Keratinocyte (primary cell): ENCODE results near the gene JDP2.

Experiments
- EZH2 ChIP-seq: IDR thresholded peaks from one replicate; pipeline ENCODE4 v1.6.1; 2012; ENCODE audit warnings: inconsistent platforms, mild to moderate bottlenecking, low read length, moderate library complexity
- TF ChIP-seq, protein P1 (sequence below), 3 experiments: IDR thresholded peaks in 1 of 3; conservative IDR thresholded peaks in 1 of 3; optimal IDR thresholded peaks in 1 of 3; 2 replicates in 2 of 3; 3 replicates in 1 of 3; pipeline versions ENCODE3 to v1.5.1; 2011; ENCODE audit warnings: low read length in 3 of 3, mild to moderate bottlenecking in 3 of 3, moderate library complexity in 2 of 3, control low read depth in 1 of 3, inconsistent platforms in 1 of 3; ENCODE audit not compliant: insufficient read depth in 2 of 3; ENCODE audit errors: extremely low read depth in 1 of 3

DNA sequence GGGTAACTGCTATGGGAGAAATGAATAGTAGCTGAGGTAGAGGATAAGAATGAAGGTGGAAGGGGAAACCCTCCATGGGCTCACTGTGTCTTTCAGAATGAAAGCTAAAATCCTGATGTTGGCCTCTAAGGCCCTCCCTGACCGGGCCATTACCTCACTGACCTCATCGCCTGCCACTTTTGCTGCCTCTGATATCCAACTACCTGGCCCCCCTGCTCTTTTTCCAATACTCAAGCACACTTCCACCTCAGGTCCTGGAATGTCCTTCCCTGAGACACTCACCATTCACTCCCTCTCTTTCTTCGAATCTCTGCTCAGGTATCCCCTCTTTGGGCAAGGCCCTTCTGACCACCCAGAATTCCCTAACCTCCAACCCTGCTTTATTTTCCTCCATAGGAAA lies 93.0 kb downstream of the JDP2 start:
- TF ChIP-seq, protein P1, sequence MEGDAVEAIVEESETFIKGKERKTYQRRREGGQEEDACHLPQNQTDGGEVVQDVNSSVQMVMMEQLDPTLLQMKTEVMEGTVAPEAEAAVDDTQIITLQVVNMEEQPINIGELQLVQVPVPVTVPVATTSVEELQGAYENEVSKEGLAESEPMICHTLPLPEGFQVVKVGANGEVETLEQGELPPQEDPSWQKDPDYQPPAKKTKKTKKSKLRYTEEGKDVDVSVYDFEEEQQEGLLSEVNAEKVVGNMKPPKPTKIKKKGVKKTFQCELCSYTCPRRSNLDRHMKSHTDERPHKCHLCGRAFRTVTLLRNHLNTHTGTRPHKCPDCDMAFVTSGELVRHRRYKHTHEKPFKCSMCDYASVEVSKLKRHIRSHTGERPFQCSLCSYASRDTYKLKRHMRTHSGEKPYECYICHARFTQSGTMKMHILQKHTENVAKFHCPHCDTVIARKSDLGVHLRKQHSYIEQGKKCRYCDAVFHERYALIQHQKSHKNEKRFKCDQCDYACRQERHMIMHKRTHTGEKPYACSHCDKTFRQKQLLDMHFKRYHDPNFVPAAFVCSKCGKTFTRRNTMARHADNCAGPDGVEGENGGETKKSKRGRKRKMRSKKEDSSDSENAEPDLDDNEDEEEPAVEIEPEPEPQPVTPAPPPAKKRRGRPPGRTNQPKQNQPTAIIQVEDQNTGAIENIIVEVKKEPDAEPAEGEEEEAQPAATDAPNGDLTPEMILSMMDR (optimal IDR thresholded peaks at IDR 0.05 in 1 of 3, IDR thresholded peaks at IDR 0.05 in 1 of 3, conservative IDR thresholded peaks at IDR 0.05 in 1 of 3; ENCODE audit: extremely low read depth in 1 of 3, insufficient read depth in 2 of 3, low read length in 3 of 3), result no peak
- no peak for TF ChIP-seq EZH2
